Osteocyte (in vitro differentiated cells): Measurements from ENCODE around the gene CCNL2. TPM values are rescaled to one million over a fixed set of nuclear protein-coding genes. Genes with fewer than 3 reads are reported as not detected.

Experiments used
- DNase-seq: peaks from one replicate; pipeline ENCODE4 v3.0.0; 2021; ENCODE audit warnings: mixed read lengths; ENCODE audit not compliant: unreplicated experiment; ENCODE audit errors: extremely low spot score
- H3K27ac Mint-ChIP-seq: one replicate; pipeline ENCODE4 v1.8.0; 2021; ENCODE audit warnings: mild to moderate bottlenecking, mixed read lengths; ENCODE audit not compliant: unreplicated experiment
- H3K27me3 Mint-ChIP-seq: one replicate; pipeline ENCODE4 v1.8.0; 2021; ENCODE audit warnings: mixed read lengths; ENCODE audit not compliant: unreplicated experiment
- H3K36me3 Mint-ChIP-seq: one replicate; pipeline ENCODE4 v1.8.0; 2021; ENCODE audit warnings: mixed read lengths; ENCODE audit not compliant: unreplicated experiment
- H3K4me1 Mint-ChIP-seq: one replicate; pipeline ENCODE4 v1.8.0; 2021; ENCODE audit warnings: mixed read lengths; ENCODE audit not compliant: unreplicated experiment
- H3K4me3 Mint-ChIP-seq: one replicate; pipeline ENCODE4 v1.8.0; 2021; ENCODE audit warnings: mild to moderate bottlenecking, moderate library complexity, mixed read lengths; ENCODE audit not compliant: unreplicated experiment
- H3K9me3 Mint-ChIP-seq: one replicate; pipeline ENCODE4 v1.8.0; 2021; ENCODE audit warnings: mixed read lengths; ENCODE audit not compliant: unreplicated experiment
- CTCF ChIP-seq: fragments of 200-600 bp; sonication (generic); IDR thresholded peaks from 2 replicates; pipeline ENCODE4 v1.5.0; 2021; ENCODE audit warnings: antibody characterized with exemption, mild to moderate bottlenecking, moderate library complexity
- total RNA-seq: library from RNA; stranded (reverse); gene quantifications from 2 replicates; pipeline ENCODE4 v1.2.1, GENCODE V29; 2021

Gene CCNL2
- total RNA-seq, 1 donor from 2014 or later: 262 TPM

DNA sequence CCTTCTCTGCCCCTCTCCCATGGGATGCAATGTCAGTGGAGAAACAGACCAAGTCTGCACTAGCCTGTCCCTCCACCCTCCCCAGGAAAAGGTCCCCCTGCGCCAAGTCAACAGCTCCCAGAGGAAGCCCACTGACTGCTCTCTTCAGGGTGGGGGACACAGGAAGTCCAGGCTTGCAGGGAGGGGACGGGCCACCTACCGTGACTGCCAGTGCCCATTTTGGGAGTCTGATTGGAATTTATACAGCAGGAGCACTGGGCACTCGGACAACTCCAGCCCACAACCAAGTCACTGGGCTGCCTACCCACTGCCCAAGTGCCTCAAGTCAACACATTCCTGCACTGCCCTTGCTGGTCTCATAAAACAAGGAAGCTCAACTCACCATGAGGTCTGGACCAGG is 6.1 kb downstream of the CCNL2 start:
- Mint-ChIP-seq H3K27me3 (no peaks in the 10 kb centered on the region), H3K4me3 (no peak overlapping the region), H3K36me3 (peaks cover 52% of the 10 kb centered on the region), H3K4me1 (peaks cover 5% of the 10 kb centered on the region), H3K9me3 (no peaks in the 10 kb centered on the region), H3K27ac (no peak overlapping the region)
- no peak for DNase-seq
- no peak for TF ChIP-seq CTCF

- Mint-ChIP-seq H3K9me3 (no peaks in the 10 kb centered on the region), H3K4me3 (no peak overlapping the region), H3K27ac (no peak overlapping the region), H3K36me3 (peaks cover 69% of the 10 kb centered on the region), H3K27me3 (no peaks in the 10 kb centered on the region), H3K4me1 (no peaks in the 10 kb centered on the region)
- TF ChIP-seq CTCF: no peak
- DNase-seq: no peak
Observed at GRCh38 chr1:1391225-1391624, 7.9 kb downstream of the CCNL2 start.

- no peak for DNase-seq
- H3K36me3 Mint-ChIP-seq: peaks cover 74% of the 10 kb centered on the region
- no peak for TF ChIP-seq CTCF
- H3K27ac Mint-ChIP-seq: no peak overlapping the region
- H3K4me3 Mint-ChIP-seq: no peak overlapping the region
- H3K27me3 Mint-ChIP-seq: no peaks in the 10 kb centered on the region
- H3K9me3 Mint-ChIP-seq: no peaks in the 10 kb centered on the region
- H3K4me1 Mint-ChIP-seq: no peaks in the 10 kb centered on the region
Observed at GRCh38 chr1:1390675-1391074, 8.5 kb downstream of the CCNL2 start.

DNA sequence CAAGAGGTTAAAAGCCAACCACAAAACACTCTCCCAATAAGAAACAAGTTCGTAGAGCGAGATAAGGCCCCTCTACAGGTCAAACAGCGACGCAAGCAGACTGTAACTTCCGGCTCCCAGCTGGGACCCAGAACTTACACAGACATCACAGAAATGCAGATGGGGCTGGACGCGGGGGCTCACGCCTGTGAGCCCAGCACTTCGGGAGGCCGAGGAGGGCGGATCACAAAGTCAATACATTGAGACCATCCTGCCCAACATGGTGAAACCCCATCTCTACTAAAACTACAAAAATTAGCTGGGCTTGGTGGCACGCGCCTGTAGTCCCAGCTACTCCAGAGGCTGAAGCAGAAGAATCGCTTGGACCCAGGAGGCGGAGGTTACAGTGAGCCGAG is 11.1 kb downstream of the CCNL2 start:
- H3K9me3 Mint-ChIP-seq: no peaks in the 10 kb centered on the region
- H3K4me1 Mint-ChIP-seq: no peaks in the 10 kb centered on the region
- no peak for DNase-seq
- no peaks in the 10 kb centered on the region for H3K27me3 Mint-ChIP-seq
- H3K4me3 Mint-ChIP-seq: no peak overlapping the region
- no peak overlapping the region for H3K27ac Mint-ChIP-seq
- TF ChIP-seq CTCF: no peak
- H3K36me3 Mint-ChIP-seq: peaks cover 60% of the 10 kb centered on the region

GRCh38 chr1:1387098-1388077 is 11.7 kb downstream of the CCNL2 start:
- H3K9me3 Mint-ChIP-seq: no peaks in the 10 kb centered on the region
- no peak for DNase-seq

More at GRCh38 chr1:1387098-1388077, 11.7 kb downstream of the CCNL2 start:
- H3K27ac Mint-ChIP-seq: no peak overlapping the region
- no peaks in the 10 kb centered on the region for H3K4me1 Mint-ChIP-seq
- H3K36me3 Mint-ChIP-seq: peaks cover 55% of the 10 kb centered on the region
- no peak for TF ChIP-seq CTCF
- H3K27me3 Mint-ChIP-seq: no peaks in the 10 kb centered on the region
- no peak overlapping the region for H3K4me3 Mint-ChIP-seq
